ENCODE results near the gene MACIR. TPM values are rescaled to one million over a fixed set of nuclear protein-coding genes. Genes with fewer than 3 reads are reported as not detected.

Gene MACIR
- total RNA-seq, 1 donor from 2014 or later, result 3.9 TPM

DNA sequence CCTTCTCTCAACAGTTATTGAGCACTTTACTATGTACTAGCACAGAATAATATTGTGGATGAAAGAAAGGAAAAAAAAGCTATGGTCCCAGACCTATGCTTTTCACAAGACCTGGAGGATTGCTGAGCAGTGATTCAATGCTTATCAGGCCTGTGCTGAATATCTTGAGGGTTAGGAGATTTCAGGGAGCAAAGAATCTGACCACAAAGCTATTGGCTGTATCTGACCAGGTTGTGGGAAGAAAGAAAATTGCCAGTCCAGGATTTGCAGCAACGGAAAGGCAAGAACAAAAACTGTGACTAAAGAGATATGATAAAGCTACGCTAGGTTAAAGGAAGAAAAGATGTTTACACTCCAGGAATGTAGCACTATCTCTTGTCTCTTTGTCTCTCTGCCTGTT, 14.9 kb upstream of the MACIR start:
- no peak for DNase-seq

DNA sequence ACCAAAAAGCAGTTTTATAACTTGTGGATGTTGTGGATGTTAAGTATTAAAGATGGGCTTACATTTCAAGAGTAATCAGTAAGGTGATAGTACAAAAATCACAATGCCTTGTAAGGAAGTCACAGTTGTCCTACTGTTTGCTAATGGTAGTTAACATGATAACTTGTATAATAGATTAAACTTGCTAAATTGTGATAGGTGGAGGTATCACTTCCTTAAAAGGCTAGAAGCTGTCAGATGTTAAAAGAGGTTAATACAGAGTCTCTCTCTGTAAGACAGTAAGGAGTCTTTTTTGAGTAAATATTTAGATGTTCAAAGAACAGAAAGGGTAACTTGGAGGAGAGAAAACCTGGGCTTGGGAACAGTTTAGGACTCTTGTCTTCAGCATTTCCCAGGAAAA, 14.2 kb upstream of the MACIR start:
- intact Hi-C loops (cut with micrococcal nuclease), result no loop called here
- Mint-ChIP-seq H3K4me1 (peaks cover 5% of the 10 kb centered on the region), H3K4me3 (no peak overlapping the region), H3K27me3 (peaks cover 6% of the 10 kb centered on the region), H3K36me3 (ENCODE audit: low read depth) (no peaks in the 10 kb centered on the region), H3K9me3 (peaks cover 10% of the 10 kb centered on the region), H3K27ac (no peak overlapping the region)
- ChIA-PET POLR2A (interaction anchor here (0.6 kb wide), 1 partner anchor 14 kb away, joined by 5 read pairs; the partner anchor contains the start of gene MACIR), CTCF (no interaction called here)
- ATAC-seq (ENCODE audit: low read depth) (no peak), DNase-seq (no peak)
- TF ChIP-seq, protein P1, sequence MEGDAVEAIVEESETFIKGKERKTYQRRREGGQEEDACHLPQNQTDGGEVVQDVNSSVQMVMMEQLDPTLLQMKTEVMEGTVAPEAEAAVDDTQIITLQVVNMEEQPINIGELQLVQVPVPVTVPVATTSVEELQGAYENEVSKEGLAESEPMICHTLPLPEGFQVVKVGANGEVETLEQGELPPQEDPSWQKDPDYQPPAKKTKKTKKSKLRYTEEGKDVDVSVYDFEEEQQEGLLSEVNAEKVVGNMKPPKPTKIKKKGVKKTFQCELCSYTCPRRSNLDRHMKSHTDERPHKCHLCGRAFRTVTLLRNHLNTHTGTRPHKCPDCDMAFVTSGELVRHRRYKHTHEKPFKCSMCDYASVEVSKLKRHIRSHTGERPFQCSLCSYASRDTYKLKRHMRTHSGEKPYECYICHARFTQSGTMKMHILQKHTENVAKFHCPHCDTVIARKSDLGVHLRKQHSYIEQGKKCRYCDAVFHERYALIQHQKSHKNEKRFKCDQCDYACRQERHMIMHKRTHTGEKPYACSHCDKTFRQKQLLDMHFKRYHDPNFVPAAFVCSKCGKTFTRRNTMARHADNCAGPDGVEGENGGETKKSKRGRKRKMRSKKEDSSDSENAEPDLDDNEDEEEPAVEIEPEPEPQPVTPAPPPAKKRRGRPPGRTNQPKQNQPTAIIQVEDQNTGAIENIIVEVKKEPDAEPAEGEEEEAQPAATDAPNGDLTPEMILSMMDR (IDR thresholded peaks at IDR 0.05), result no peak

More for the DNA sequence above, 14.9 kb upstream of the MACIR start:
- POLR2A ChIA-PET, result no interaction called here
- ATAC-seq (ENCODE audit: low read depth), result no peak
- Mint-ChIP-seq H3K4me1 (peaks cover 5% of the 10 kb centered on the region), H3K36me3 (ENCODE audit: low read depth) (peaks cover 2% of the 10 kb centered on the region), H3K27me3 (peaks cover 6% of the 10 kb centered on the region), H3K9me3 (peaks cover 14% of the 10 kb centered on the region), H3K27ac (no peak overlapping the region), H3K4me3 (no peak overlapping the region)
- intact Hi-C loops (cut with micrococcal nuclease), result no loop called here
- CTCF ChIA-PET, result no interaction called here
- TF ChIP-seq, protein P1 (IDR thresholded peaks at IDR 0.05), result no peak

DNA sequence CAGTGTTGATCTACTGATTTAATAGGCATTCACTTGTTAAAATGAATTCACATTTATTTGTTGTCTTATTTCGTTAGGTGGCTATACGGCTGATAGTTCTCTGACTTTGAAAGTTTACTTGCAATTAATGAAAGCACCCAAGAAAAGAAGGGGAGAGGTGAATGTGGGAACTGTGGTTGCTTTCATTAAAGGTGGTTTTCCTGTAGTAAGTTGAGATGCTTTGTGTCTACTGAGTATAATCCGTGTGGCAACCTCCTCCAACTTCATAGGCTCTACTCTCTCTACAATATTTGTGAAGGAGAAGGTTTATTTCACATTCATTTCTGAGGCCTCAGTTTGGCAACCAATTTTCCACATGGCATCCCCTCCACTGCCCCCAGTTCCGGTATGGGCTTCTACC, 12.8 kb upstream of the MACIR start:
- H3K4me1 Mint-ChIP-seq, result peaks cover 5% of the 10 kb centered on the region
- POLR2A ChIA-PET, result no interaction called here
- TF ChIP-seq, protein P1 (IDR thresholded peaks at IDR 0.05), result no peak
- peaks cover 9% of the 10 kb centered on the region for H3K27me3 Mint-ChIP-seq
- DNase-seq (no peak), ATAC-seq (ENCODE audit: low read depth) (no peak)
- intact Hi-C loops (cut with micrococcal nuclease), result no loop called here
- H3K9me3 Mint-ChIP-seq, result peaks cover 4% of the 10 kb centered on the region
- CTCF ChIA-PET, result no interaction called here
- no peak overlapping the region for H3K4me3 Mint-ChIP-seq
- H3K36me3 Mint-ChIP-seq (ENCODE audit: low read depth), result no peaks in the 10 kb centered on the region
- H3K27ac Mint-ChIP-seq, result no peak overlapping the region

DNA sequence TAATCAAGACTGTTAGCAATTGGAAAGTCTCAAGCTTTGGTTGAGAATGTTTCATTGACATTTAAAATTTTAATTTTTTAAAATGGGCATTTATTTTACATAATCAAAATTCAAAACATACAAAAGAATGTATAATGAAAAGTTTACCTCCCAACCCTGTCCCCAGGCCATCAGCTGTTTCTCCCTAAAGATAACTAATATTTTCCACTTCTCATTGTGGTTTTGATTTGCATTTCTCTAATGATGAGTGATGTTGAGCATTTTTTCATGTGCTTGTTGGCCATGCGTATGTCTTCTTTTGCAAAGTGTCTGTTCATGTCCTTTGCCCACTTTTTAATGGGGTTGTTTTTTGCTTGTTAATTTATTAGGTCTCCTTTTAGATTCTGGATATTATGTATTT, 11.4 kb upstream of the MACIR start:
- ATAC-seq (ENCODE audit: low read depth) (no peak), DNase-seq (no peak)
- Mint-ChIP-seq H3K4me1 (peaks cover 5% of the 10 kb centered on the region), H3K27ac (no peak overlapping the region), H3K9me3 (peaks cover 1% of the 10 kb centered on the region), H3K4me3 (no peak overlapping the region), H3K27me3 (peaks cover 7% of the 10 kb centered on the region), H3K36me3 (ENCODE audit: low read depth) (no peaks in the 10 kb centered on the region)
- CTCF ChIA-PET, result no interaction called here
- POLR2A ChIA-PET, result no interaction called here
- intact Hi-C loops (cut with micrococcal nuclease), result no loop called here
- TF ChIP-seq, protein P1 (IDR thresholded peaks at IDR 0.05), result no peak

DNA sequence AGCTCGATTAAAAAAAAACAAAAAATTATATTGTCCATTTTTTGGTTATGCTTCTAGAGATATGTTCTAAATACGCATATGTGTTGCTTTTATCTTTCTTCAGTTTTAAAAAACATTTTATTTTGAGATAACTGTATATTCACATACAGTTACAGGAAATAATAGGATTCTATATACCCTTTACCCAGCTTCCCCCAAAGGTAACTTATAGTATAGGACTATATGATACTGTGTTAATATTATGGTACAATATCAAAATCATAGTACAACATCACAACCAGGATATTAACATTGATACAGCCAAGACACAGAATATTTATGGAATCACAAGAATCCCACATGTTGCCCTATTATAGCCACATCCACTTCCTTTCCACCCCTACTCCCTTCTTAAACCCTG, 9.5 kb upstream of the MACIR start:
- H3K27me3 Mint-ChIP-seq, result peaks cover 12% of the 10 kb centered on the region
- no peaks in the 10 kb centered on the region for H3K36me3 Mint-ChIP-seq (ENCODE audit: low read depth)
- peaks cover 5% of the 10 kb centered on the region for H3K4me1 Mint-ChIP-seq
- intact Hi-C loops (cut with micrococcal nuclease), result no loop called here
- ATAC-seq (ENCODE audit: low read depth) (no peak), DNase-seq (no peak)
- ChIA-PET POLR2A (no interaction called here), CTCF (no interaction called here)
- H3K9me3 Mint-ChIP-seq, result no peaks in the 10 kb centered on the region
- H3K27ac Mint-ChIP-seq, result no peak overlapping the region
- H3K4me3 Mint-ChIP-seq, result no peak overlapping the region
- TF ChIP-seq, protein P1 (IDR thresholded peaks at IDR 0.05), result no peak
